ENCODE measurements around the gene ENTPD7.

The ENTPD7 gene

GRCh38 chr10:99610221-99610620, 49.1 kb upstream of the ENTPD7 start:
- ChIA-PET POLR2A (interaction anchor here (1.5 kb wide), 1 partner anchor 11 kb away, joined by 4 read pairs; no protein-coding TSS in a partner anchor), CTCF (interaction anchor here (0.6 to 7.6 kb wide), 5 partner anchors 9 to 218 kb away, joined by 3 to 104 read pairs (median 7); no protein-coding TSS in a partner anchor)
- H3K9me3 ChIP-seq (ENCODE audit: control insufficient read depth, insufficient read depth, low read depth, low read length), result no peaks in the 10 kb centered on the region
- no peaks in the 10 kb centered on the region for H3K4me1 ChIP-seq (ENCODE audit: control insufficient read depth, insufficient read depth, low read length)
- no peak overlapping the region for H3K27ac ChIP-seq (ENCODE audit: extremely low read depth, low read depth, low read length)
- no peak overlapping the region for H3K4me3 ChIP-seq (ENCODE audit: low read depth, low read length)
- TF ChIP-seq ZNF48 (tag by site-specific recombination; IDR thresholded peaks at IDR 0.05) (no peak), ZNF266 (tag by site-specific recombination; IDR thresholded peaks at IDR 0.05; ENCODE audit: low read depth) (no peak), ZNF362 (tag by site-specific recombination; IDR thresholded peaks at IDR 0.05) (no peak), ZNF202 (tag by site-specific recombination; IDR thresholded peaks at IDR 0.05; ENCODE audit: borderline replicate concordance) (no peak), ZNF433 (tag by site-specific recombination; IDR thresholded peaks at IDR 0.05; ENCODE audit: low read depth) (no peak), GLIS2 (tag by site-specific recombination; IDR thresholded peaks at IDR 0.05) (no peak), ZNF830 (tag by site-specific recombination; IDR thresholded peaks at IDR 0.05; ENCODE audit: low read depth) (no peak), ZNF513 (tag by site-specific recombination; IDR thresholded peaks at IDR 0.05) (no peak), KLF16 (tag by site-specific recombination; IDR thresholded peaks at IDR 0.05) (no peak), ZBTB17 (tag by site-specific recombination; IDR thresholded peaks at IDR 0.05) (no peak), ZNF324 (tag by site-specific recombination; IDR thresholded peaks at IDR 0.05) (no peak), ZFP69B (tag by site-specific recombination; IDR thresholded peaks at IDR 0.05) (no peak), OSR2 (tag by site-specific recombination; IDR thresholded peaks at IDR 0.05) (no peak), ZNF157 (tag by site-specific recombination; IDR thresholded peaks at IDR 0.05) (no peak), MYNN (tag by site-specific recombination; IDR thresholded peaks at IDR 0.05; ENCODE audit: borderline replicate concordance) (no peak), ZFHX2 (tag by site-specific recombination; conservative IDR thresholded peaks at IDR 0.05) (no peak), KLF7 (tag by site-specific recombination; IDR thresholded peaks at IDR 0.05; ENCODE audit: borderline replicate concordance) (no peak)
- H3K36me3 ChIP-seq (ENCODE audit: control insufficient read depth in 2 of 2, insufficient read depth in 1 of 2, low read length in 2 of 2), result peaks cover 10 to 44% of the 10 kb centered on the region in 2 experiments; a peak in 1 of 3 replicates

- ChIA-PET POLR2A (interaction anchor here (0.5 to 2.2 kb wide), 4 partner anchors 9 to 229 kb away, joined by 3 to 6 read pairs (median 4); no protein-coding TSS in a partner anchor), CTCF (interaction anchor here (0.6 to 7.6 kb wide), 25 partner anchors 8 to 1095 kb away, joined by 3 to 104 read pairs (median 4); partner anchors contain the start of gene SLC25A28)
- peaks cover 10 to 49% of the 10 kb centered on the region in 2 experiments; a peak in 1 of 3 replicates for H3K36me3 ChIP-seq (ENCODE audit: control insufficient read depth in 2 of 2, insufficient read depth in 1 of 2, low read length in 2 of 2)
- TF ChIP-seq IKZF3 (tag by site-specific recombination; IDR thresholded peaks at IDR 0.05) (no peak), ZNF292 (tag by site-specific recombination; IDR thresholded peaks at IDR 0.05; ENCODE audit: borderline replicate concordance, low read depth) (no peak), ZNF670 (tag by site-specific recombination; IDR thresholded peaks at IDR 0.05; ENCODE audit: low read depth) (no peak), ZNF549 (tag by site-specific recombination; IDR thresholded peaks at IDR 0.05) (no peak), ZNF211 (tag by site-specific recombination; IDR thresholded peaks at IDR 0.05; ENCODE audit: low read depth) (no peak), ZNF488 (tag by site-specific recombination; IDR thresholded peaks at IDR 0.05) (no peak)
- no peaks in the 10 kb centered on the region for H3K4me1 ChIP-seq (ENCODE audit: control insufficient read depth, insufficient read depth, low read length)
- H3K27ac ChIP-seq (ENCODE audit: extremely low read depth, low read depth, low read length), result no peak overlapping the region
- H3K4me3 ChIP-seq (ENCODE audit: low read depth, low read length), result no peak overlapping the region
- no peaks in the 10 kb centered on the region for H3K9me3 ChIP-seq (ENCODE audit: control insufficient read depth, insufficient read depth, low read depth, low read length)
Measured at GRCh38 chr10:99611326-99611725, 48.0 kb upstream of the ENTPD7 start.

Measured in HEK293 (cell line).